ENCODE results near the gene POLR2E. TPM values are rescaled to one million over a fixed set of nuclear protein-coding genes. Genes with fewer than 3 reads are reported as not detected.

The POLR2E gene
- total and polyA plus RNA-seq, 2 experiments from 2014 or later: 257 to 286 TPM

GRCh38 chr19:1082165-1082927 lies 12.8 kb downstream of the POLR2E start:
- no peaks in the 10 kb centered on the region for H3K4me1 Mint-ChIP-seq
- H3K79me2 ChIP-seq (replicated peaks; ENCODE audit: insufficient read depth): no peaks in the 10 kb centered on the region
- peak; percentile 98 for DNase-seq (ENCODE audit: low spot score)
- H3K4me1 ChIP-seq (ENCODE audit: insufficient read depth): no peaks in the 10 kb centered on the region; the same call in 1 of the 2 replicates
- peak overlapping the region; percentile 92 for H3K27ac Mint-ChIP-seq
- TF ChIP-seq EZH2phosphoT487 (IDR thresholded peaks at IDR 0.05; ENCODE audit: unreplicated experiment) (no peak), ZNF114 (CRISPR knock-in tag; IDR thresholded peaks at IDR 0.05) (no peak), ZNF462 (CRISPR knock-in tag; IDR thresholded peaks at IDR 0.05) (no peak), CREB1 (CRISPR knock-in tag; IDR thresholded peaks at IDR 0.05; ENCODE audit: low read depth) (no peak), ZNF331 (CRISPR knock-in tag; IDR thresholded peaks at IDR 0.05; ENCODE audit: low read depth) (no peak), EZH2 (IDR thresholded peaks at IDR 0.05; ENCODE audit: low read depth, unreplicated experiment) (no peak), ETS1 (IDR thresholded peaks at IDR 0.05) (no peak), JUNB (IDR thresholded peaks at IDR 0.05; ENCODE audit: unreplicated experiment) (no peak)
- no peaks in the 10 kb centered on the region; the same call in 2 of the 3 replicates for H3K9me3 Mint-ChIP-seq
- no peaks in the 10 kb centered on the region for H3K9me2 ChIP-seq (ENCODE audit: insufficient read depth)
- H3K4me2 ChIP-seq: peak overlapping the region; percentile 80
- H3K36me3 ChIP-seq (ENCODE audit: insufficient read depth): no peaks in the 10 kb centered on the region
- H3K27ac ChIP-seq (ENCODE audit: low read depth): 0 out of 2 replicates have a peak overlapping the region, but pooled peaks have one; percentile 39
- H3K4me3 ChIP-seq: peak overlapping the region; percentile 55; the same call in 1 of the 2 replicates
- peaks cover 26% of the 10 kb centered on the region; the same call in 1 of the 2 replicates for H3F3A ChIP-seq (replicated peaks; ENCODE audit: low read depth)
- peak; percentile 72 for ATAC-seq
- H3K4me3 Mint-ChIP-seq: peak overlapping the region; percentile 69
- H3K27me3 ChIP-seq (ENCODE audit: insufficient read depth): no peaks in the 10 kb centered on the region
- H4K20me1 ChIP-seq (replicated peaks; ENCODE audit: insufficient read depth): peaks cover 3% of the 10 kb centered on the region; the same call in 1 of the 2 replicates
- H3K27me3 Mint-ChIP-seq (ENCODE audit: insufficient read depth, low read depth, poor library complexity): peaks cover 24% of the 10 kb centered on the region
- H3K36me3 Mint-ChIP-seq (ENCODE audit: low read depth): peaks cover 51% of the 10 kb centered on the region
- no peak overlapping the region for H2AFZ ChIP-seq
